H1 (cell line): ENCODE data around the gene RGL2. TPM values are rescaled to one million over a fixed set of nuclear protein-coding genes. Genes with fewer than 3 reads are reported as not detected.

ENCODE experiments used
- BCL11A ChIP-seq, 2 experiments: IDR thresholded peaks; one replicate each; pipeline ENCODE4 v1.6.1; 2011; ENCODE audit warnings: low read depth in 2 of 2, low read length in 2 of 2, mild to moderate bottlenecking in 2 of 2
- EP300 ChIP-seq, 2 experiments: IDR thresholded peaks; 1 replicate in 1 of 2; 2 replicates in 1 of 2; pipeline ENCODE4 v1.6.1; 2011 to 2012; ENCODE audit warnings: low read depth in 2 of 2, low read length in 2 of 2, mild to moderate bottlenecking in 2 of 2, borderline replicate concordance in 1 of 2, inconsistent platforms in 1 of 2, moderate library complexity in 1 of 2
- POLR2A ChIP-seq, 2 experiments: IDR thresholded peaks; 1 replicate in 1 of 2; 2 replicates in 1 of 2; pipeline ENCODE4 v1.6.1; 2011; ENCODE audit warnings: low read depth in 2 of 2, low read length in 2 of 2, mild to moderate bottlenecking in 2 of 2; ENCODE audit errors: control extremely low read depth in 1 of 2
- POU5F1 ChIP-seq: IDR thresholded peaks from 2 replicates; pipeline ENCODE4 v1.6.1; 2011; ENCODE audit warnings: low read depth, mild to moderate bottlenecking, low read length, moderate library complexity
- RNF2 ChIP-seq: fragments of 200-900, 300-1000 bp; sonication (generic); IDR thresholded peaks from 2 replicates; pipeline ENCODE4 v1.7.1; 2016; ENCODE audit warnings: borderline replicate concordance, low read depth, mild to moderate bottlenecking, antibody characterized with exemption, low read length; ENCODE audit not compliant: poor library complexity, severe bottlenecking; ENCODE audit errors: missing control alignments
- SAP30 ChIP-seq: fragments of 300-600 bp; sonication (generic); IDR thresholded peaks from 2 replicates; pipeline ENCODE4 v1.7.1; 2012; ENCODE audit warnings: low read length, moderate library complexity, mild to moderate bottlenecking, inconsistent platforms; ENCODE audit not compliant: insufficient read depth, insufficient replicate concordance
- SP2 ChIP-seq: IDR thresholded peaks from 2 replicates; pipeline ENCODE4 v1.6.1; 2012; ENCODE audit warnings: mild to moderate bottlenecking, low read length, inconsistent platforms
- TBP ChIP-seq: IDR thresholded peaks from 2 replicates; pipeline ENCODE4 v1.6.1; 2011; ENCODE audit warnings: low read depth, low read length, improper control_type of control experiment
- polyA plus RNA-seq, 7 experiments: library from polyadenylated mRNA; depleted of rRNA in 3 of 7; stranded (reverse) in 5 of 7; unstranded in 2 of 7; fragments of >200 nt in 5 of 7; fragments of 200-250 nt in 2 of 7; gene quantifications; 1 replicate in 5 of 7; 2 replicates in 1 of 7; 4 replicates in 1 of 7; pipeline versions ENCODE4 v1.2.1 to v1.2.3, GENCODE V29; 2011 to 2013; ENCODE audit warnings: missing spikeins in 2 of 7, mixed read lengths in 2 of 7
- total RNA-seq: library from RNA; stranded (reverse); fragmentation: NEBNext Ultra II Directional; extraction: Animal tissue kit (Norgen Biotek cat#: 25700); gene quantifications from 2 replicates; pipeline ENCODE4 v1.2.1, GENCODE V29; 2021
- TF ChIP-seq, protein P1 (sequence below): fragments of 300-600 bp; sonication (generic); IDR thresholded peaks from 2 replicates; pipeline ENCODE4 v1.7.1; 2012; ENCODE audit warnings: low read length, moderate library complexity, mild to moderate bottlenecking, inconsistent platforms; ENCODE audit not compliant: insufficient replicate concordance
- TF ChIP-seq, protein P2 (sequence below): IDR thresholded peaks from 2 replicates; pipeline ENCODE4 v1.6.1; 2011; ENCODE audit warnings: low read length, improper control_type of control experiment

RGL2 gene
- total and polyA plus RNA-seq, 2 of the 8 experiments (the other 6 are each of a cell fraction or from before 2014, with no cell fraction given) = 58.1 to 80.3 TPM

DNA sequence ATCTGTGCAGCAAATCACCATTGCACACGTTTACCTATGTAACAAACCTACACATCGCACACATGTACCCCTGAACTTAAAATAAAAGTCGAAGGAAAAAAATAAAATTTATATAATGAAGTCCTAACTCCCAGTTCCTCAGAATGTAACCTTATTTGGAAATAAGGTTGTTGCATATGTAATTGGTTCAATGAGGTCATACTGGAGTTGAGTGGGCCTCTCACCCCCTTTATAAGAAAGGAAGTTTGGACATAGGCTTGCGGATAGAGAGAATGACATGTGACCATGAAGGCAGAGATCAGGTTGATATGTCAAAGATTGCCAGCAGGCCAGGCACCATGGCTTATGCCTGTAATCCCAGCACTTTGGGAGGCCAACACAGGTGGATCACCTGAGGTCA is 34.9 kb upstream of the RGL2 start (continued):
- TF ChIP-seq, protein P1, sequence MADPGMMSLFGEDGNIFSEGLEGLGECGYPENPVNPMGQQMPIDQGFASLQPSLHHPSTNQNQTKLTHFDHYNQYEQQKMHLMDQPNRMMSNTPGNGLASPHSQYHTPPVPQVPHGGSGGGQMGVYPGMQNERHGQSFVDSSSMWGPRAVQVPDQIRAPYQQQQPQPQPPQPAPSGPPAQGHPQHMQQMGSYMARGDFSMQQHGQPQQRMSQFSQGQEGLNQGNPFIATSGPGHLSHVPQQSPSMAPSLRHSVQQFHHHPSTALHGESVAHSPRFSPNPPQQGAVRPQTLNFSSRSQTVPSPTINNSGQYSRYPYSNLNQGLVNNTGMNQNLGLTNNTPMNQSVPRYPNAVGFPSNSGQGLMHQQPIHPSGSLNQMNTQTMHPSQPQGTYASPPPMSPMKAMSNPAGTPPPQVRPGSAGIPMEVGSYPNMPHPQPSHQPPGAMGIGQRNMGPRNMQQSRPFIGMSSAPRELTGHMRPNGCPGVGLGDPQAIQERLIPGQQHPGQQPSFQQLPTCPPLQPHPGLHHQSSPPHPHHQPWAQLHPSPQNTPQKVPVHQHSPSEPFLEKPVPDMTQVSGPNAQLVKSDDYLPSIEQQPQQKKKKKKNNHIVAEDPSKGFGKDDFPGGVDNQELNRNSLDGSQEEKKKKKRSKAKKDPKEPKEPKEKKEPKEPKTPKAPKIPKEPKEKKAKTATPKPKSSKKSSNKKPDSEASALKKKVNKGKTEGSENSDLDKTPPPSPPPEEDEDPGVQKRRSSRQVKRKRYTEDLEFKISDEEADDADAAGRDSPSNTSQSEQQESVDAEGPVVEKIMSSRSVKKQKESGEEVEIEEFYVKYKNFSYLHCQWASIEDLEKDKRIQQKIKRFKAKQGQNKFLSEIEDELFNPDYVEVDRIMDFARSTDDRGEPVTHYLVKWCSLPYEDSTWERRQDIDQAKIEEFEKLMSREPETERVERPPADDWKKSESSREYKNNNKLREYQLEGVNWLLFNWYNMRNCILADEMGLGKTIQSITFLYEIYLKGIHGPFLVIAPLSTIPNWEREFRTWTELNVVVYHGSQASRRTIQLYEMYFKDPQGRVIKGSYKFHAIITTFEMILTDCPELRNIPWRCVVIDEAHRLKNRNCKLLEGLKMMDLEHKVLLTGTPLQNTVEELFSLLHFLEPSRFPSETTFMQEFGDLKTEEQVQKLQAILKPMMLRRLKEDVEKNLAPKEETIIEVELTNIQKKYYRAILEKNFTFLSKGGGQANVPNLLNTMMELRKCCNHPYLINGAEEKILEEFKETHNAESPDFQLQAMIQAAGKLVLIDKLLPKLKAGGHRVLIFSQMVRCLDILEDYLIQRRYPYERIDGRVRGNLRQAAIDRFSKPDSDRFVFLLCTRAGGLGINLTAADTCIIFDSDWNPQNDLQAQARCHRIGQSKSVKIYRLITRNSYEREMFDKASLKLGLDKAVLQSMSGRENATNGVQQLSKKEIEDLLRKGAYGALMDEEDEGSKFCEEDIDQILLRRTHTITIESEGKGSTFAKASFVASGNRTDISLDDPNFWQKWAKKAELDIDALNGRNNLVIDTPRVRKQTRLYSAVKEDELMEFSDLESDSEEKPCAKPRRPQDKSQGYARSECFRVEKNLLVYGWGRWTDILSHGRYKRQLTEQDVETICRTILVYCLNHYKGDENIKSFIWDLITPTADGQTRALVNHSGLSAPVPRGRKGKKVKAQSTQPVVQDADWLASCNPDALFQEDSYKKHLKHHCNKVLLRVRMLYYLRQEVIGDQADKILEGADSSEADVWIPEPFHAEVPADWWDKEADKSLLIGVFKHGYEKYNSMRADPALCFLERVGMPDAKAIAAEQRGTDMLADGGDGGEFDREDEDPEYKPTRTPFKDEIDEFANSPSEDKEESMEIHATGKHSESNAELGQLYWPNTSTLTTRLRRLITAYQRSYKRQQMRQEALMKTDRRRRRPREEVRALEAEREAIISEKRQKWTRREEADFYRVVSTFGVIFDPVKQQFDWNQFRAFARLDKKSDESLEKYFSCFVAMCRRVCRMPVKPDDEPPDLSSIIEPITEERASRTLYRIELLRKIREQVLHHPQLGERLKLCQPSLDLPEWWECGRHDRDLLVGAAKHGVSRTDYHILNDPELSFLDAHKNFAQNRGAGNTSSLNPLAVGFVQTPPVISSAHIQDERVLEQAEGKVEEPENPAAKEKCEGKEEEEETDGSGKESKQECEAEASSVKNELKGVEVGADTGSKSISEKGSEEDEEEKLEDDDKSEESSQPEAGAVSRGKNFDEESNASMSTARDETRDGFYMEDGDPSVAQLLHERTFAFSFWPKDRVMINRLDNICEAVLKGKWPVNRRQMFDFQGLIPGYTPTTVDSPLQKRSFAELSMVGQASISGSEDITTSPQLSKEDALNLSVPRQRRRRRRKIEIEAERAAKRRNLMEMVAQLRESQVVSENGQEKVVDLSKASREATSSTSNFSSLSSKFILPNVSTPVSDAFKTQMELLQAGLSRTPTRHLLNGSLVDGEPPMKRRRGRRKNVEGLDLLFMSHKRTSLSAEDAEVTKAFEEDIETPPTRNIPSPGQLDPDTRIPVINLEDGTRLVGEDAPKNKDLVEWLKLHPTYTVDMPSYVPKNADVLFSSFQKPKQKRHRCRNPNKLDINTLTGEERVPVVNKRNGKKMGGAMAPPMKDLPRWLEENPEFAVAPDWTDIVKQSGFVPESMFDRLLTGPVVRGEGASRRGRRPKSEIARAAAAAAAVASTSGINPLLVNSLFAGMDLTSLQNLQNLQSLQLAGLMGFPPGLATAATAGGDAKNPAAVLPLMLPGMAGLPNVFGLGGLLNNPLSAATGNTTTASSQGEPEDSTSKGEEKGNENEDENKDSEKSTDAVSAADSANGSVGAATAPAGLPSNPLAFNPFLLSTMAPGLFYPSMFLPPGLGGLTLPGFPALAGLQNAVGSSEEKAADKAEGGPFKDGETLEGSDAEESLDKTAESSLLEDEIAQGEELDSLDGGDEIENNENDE = no peak
- TF ChIP-seq RNF2 (no peak), BCL11A (IDR thresholded peaks at IDR 0.05; ENCODE audit: low read depth in 2 of 2, low read length in 2 of 2) (no peak), SP2 (no peak), EP300 (IDR thresholded peaks at IDR 0.05; ENCODE audit: borderline replicate concordance in 1 of 2, low read depth in 2 of 2, low read length in 2 of 2) (no peak), SAP30 (no peak), POLR2A (IDR thresholded peaks at IDR 0.05; ENCODE audit: control extremely low read depth in 1 of 2, low read depth in 2 of 2, low read length in 2 of 2) (no peak), TBP (no peak), POU5F1 (no peak)
- TF ChIP-seq, protein P2, sequence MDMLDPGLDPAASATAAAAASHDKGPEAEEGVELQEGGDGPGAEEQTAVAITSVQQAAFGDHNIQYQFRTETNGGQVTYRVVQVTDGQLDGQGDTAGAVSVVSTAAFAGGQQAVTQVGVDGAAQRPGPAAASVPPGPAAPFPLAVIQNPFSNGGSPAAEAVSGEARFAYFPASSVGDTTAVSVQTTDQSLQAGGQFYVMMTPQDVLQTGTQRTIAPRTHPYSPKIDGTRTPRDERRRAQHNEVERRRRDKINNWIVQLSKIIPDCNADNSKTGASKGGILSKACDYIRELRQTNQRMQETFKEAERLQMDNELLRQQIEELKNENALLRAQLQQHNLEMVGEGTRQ = no peak
